Kidney epithelial cell (primary cell): Measurements from ENCODE around the gene DES. TPM values are rescaled to one million over a fixed set of nuclear protein-coding genes. Genes with fewer than 3 reads are reported as not detected.
A peak's percentile ranks its signal among the peaks of the same experiment; 100 is the strongest.

Experiments
- DNase-seq: peaks from one replicate; pipeline ENCODE4 v3.0.0-alpha.2; 2010; ENCODE audit warnings: low read depth
- H3K27me3 ChIP-seq: 2 replicates; pipeline ENCODE4 v1.6.0; 2011; ENCODE audit warnings: low read length; ENCODE audit not compliant: control insufficient read depth, insufficient read depth
- H3K36me3 ChIP-seq: 2 replicates; pipeline ENCODE4 v1.5.1; 2011; ENCODE audit warnings: low read length; ENCODE audit not compliant: control insufficient read depth, insufficient read depth
- H3K4me3 ChIP-seq: 2 replicates; pipeline ENCODE4 v1.5.1; 2011; ENCODE audit warnings: low read depth, mild to moderate bottlenecking, control low read depth, low read length
- total RNA-seq: library from RNA; depleted of rRNA; stranded (reverse); fragments of >200 nt; gene quantifications from 2 replicates; pipeline ENCODE4 v1.2.3, GENCODE V29; 2015
- TF ChIP-seq, protein P1 (sequence below): IDR thresholded peaks from 2 replicates; pipeline ENCODE4 v1.5.1; 2011; ENCODE audit warnings: mild to moderate bottlenecking, moderate library complexity, low read length, control low read depth, inconsistent platforms; ENCODE audit not compliant: insufficient read depth, poor library complexity, severe bottlenecking

Gene DES
- total RNA-seq, 1 donor from 2014 or later, result 0.79 TPM

- H3K36me3 ChIP-seq, result peaks cover 1% of the 10 kb centered on the region
- no peaks in the 10 kb centered on the region for H3K27me3 ChIP-seq
- H3K4me3 ChIP-seq, result no peak overlapping the region
- TF ChIP-seq, protein P1, sequence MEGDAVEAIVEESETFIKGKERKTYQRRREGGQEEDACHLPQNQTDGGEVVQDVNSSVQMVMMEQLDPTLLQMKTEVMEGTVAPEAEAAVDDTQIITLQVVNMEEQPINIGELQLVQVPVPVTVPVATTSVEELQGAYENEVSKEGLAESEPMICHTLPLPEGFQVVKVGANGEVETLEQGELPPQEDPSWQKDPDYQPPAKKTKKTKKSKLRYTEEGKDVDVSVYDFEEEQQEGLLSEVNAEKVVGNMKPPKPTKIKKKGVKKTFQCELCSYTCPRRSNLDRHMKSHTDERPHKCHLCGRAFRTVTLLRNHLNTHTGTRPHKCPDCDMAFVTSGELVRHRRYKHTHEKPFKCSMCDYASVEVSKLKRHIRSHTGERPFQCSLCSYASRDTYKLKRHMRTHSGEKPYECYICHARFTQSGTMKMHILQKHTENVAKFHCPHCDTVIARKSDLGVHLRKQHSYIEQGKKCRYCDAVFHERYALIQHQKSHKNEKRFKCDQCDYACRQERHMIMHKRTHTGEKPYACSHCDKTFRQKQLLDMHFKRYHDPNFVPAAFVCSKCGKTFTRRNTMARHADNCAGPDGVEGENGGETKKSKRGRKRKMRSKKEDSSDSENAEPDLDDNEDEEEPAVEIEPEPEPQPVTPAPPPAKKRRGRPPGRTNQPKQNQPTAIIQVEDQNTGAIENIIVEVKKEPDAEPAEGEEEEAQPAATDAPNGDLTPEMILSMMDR, result no peak
- DNase-seq, result no peak
These were observed 36.7 kb upstream of the DES start for GRCh38 chr2:219381448-219381847.

DNA sequence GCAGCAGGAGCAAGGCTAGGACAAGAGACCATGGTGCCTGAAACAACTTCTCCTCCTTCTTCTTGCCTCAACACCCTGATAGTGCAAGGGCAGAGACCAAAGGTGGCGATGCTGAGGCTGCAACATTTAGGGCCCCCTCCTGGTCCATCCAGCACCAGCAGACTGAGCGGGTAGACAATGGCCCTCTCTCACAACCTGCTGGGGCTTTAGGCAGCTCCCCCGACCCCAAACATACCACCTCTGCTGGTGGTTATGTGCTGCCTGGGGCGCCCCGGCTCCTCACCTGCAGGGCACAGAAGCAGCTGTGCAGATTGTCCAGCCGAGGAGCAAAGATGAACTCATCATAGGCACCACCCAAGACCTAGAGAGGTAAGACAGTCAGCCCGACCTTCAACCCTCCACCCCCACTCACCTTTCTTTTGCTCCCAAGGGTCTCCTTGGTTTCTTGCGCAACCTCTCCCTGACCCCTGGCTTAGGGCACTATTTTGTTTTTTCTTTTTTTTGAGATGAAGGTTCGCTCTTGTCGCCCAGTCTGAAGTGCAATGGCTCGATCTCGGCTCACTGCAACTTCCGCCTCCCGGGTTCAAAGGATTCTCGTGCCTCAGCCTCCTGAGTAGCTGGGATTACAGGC lies 34.0 kb upstream of the DES start:
- H3K27me3 ChIP-seq, result no peaks in the 10 kb centered on the region
- DNase-seq, result no peak
- H3K36me3 ChIP-seq, result peaks cover 1% of the 10 kb centered on the region
- no peak overlapping the region for H3K4me3 ChIP-seq
- TF ChIP-seq, protein P1, result no peak

DNA sequence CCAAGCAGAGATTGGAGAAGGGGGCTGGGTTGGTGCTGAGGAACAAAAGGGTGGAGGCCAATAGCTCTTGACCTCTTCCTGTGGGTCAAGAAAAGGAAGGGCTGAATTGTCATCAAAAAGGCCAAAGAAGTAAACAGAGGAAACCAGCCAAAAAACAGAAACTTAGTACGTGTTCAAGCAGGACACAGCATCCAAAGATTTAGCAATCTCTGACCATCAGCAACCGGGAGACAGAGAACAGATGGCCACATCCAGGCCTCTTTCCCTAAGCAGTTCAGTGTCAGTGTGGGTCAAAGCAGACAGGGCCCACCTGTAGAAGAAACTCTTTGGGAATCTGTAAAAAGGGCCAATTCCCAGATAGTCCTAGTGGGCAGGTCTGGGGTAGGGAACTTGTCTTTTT lies 33.3 kb upstream of the DES start:
- no peak for DNase-seq
- Histone ChIP-seq H3K27me3 (no peaks in the 10 kb centered on the region), H3K36me3 (peaks cover 1% of the 10 kb centered on the region), H3K4me3 (no peak overlapping the region)
- TF ChIP-seq, protein P1, result no peak

- peaks cover 1% of the 10 kb centered on the region for H3K36me3 ChIP-seq
- no peak overlapping the region for H3K4me3 ChIP-seq
- DNase-seq, result no peak
- TF ChIP-seq, protein P1, result no peak
- H3K27me3 ChIP-seq, result no peaks in the 10 kb centered on the region
These were observed 32.1 kb upstream of the DES start for GRCh38 chr2:219385958-219386520.

DNA sequence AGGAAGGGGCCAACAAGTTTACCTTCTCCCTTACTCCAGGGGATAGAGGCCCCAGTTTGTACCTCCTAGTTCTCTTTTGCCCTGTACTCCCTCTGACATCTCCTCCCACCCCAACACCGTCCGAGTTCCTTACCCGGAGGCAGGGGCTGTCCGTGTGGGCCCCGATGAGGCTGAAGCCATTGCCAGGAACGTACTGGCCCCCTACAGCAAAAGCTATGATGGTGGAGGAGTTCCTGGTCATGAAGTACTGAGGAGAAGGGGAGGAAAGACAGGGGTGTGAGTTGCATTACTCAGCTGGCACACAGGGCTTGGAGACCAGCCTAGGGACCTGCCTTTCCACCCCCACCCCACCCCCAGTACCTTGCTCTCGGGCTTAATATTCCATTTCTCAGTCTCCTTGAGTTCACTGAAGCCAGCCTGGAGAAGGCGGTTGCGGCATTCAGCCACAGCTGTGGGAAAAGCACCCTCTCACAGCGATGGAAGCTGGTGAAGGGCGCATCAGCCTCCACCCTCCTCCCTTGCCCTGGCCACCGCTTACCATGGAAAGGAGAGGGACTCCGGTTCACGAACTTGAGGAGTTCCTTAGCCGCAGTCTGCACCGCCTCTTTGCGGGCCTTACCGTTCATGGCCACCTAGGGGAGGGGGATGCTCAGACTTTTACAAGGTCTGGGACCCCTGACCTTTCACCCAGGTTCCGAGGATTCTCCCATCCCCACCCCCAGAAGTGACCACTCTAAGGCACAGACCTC lies 31.5 kb upstream of the DES start:
- no peak for DNase-seq
- Histone ChIP-seq H3K4me3 (peak overlapping the region; percentile 69), H3K36me3 (peaks cover 1% of the 10 kb centered on the region), H3K27me3 (no peaks in the 10 kb centered on the region)
- TF ChIP-seq, protein P1, result no peak
